Thoracic aorta (tissue), 2 donors: Measurements from ENCODE around the gene RPS6KA1. TPM values are rescaled to one million over a fixed set of nuclear protein-coding genes. Genes with fewer than 3 reads are reported as not detected.

Experiments used
- ATAC-seq: fragments of 150-250 bp; one replicate; pipeline ENCODE4 v1.8.0; 2017; ENCODE audit warnings: low read depth; ENCODE audit not compliant: insufficient number of reproducible peaks, low FRiP score
- DNase-seq: peaks from one replicate; pipeline ENCODE4 v3.0.0-alpha.2; 2020; ENCODE audit warnings: low spot score
- H3K27ac ChIP-seq, 2 donors: fragments of 200-600 bp; sonication (generic); 1 replicate in 1 of 2; 2 replicates in 1 of 2; pipeline ENCODE4 v1.5.1; 2016; ENCODE audit warnings: mild to moderate bottlenecking in 2 of 2, moderate library complexity in 2 of 2
- H3K27me3 ChIP-seq: fragments of 200-600 bp; sonication (generic); replicated peaks from 2 replicates; pipeline ENCODE4 v1.6.0; 2016; ENCODE audit warnings: mild to moderate bottlenecking; ENCODE audit not compliant: insufficient read depth
- H3K36me3 ChIP-seq: fragments of 200-600 bp; sonication (generic); one replicate; pipeline ENCODE4 v1.5.1; 2016
- H3K4me1 ChIP-seq, 2 donors: fragments of 200-600 bp; sonication (generic); 1 replicate in 1 of 2; 2 replicates in 1 of 2; pipeline versions ENCODE4 v1.5.1 to v1.6.0; 2016; ENCODE audit warnings: low read depth in 2 of 2, mild to moderate bottlenecking in 1 of 2; ENCODE audit not compliant: control insufficient read depth in 1 of 2
- H3K4me3 ChIP-seq: fragments of 200-600 bp; sonication (generic); 2 replicates; pipeline ENCODE4 v1.5.1; 2016; ENCODE audit warnings: mild to moderate bottlenecking
- H3K9me3 ChIP-seq: fragments of 200-600 bp; sonication (generic); 2 replicates; pipeline ENCODE4 v1.5.1; 2016
- total RNA-seq, 2 donors: library from RNA; depleted of rRNA; stranded (reverse); fragments of >200 nt; gene quantifications; one replicate each; pipeline versions ENCODE4 v1.1.0 to v1.2.3, GENCODE V29; 2016
- TF ChIP-seq, protein P1 (sequence below): fragments of 200-600 bp; sonication (generic); IDR thresholded peaks from one replicate; pipeline ENCODE4 v1.5.1; 2019; ENCODE audit warnings: antibody characterized with exemption

RPS6KA1 gene
- total RNA-seq, 2 donors from 2014 or later = 13.8 to 18.6 TPM

DNA sequence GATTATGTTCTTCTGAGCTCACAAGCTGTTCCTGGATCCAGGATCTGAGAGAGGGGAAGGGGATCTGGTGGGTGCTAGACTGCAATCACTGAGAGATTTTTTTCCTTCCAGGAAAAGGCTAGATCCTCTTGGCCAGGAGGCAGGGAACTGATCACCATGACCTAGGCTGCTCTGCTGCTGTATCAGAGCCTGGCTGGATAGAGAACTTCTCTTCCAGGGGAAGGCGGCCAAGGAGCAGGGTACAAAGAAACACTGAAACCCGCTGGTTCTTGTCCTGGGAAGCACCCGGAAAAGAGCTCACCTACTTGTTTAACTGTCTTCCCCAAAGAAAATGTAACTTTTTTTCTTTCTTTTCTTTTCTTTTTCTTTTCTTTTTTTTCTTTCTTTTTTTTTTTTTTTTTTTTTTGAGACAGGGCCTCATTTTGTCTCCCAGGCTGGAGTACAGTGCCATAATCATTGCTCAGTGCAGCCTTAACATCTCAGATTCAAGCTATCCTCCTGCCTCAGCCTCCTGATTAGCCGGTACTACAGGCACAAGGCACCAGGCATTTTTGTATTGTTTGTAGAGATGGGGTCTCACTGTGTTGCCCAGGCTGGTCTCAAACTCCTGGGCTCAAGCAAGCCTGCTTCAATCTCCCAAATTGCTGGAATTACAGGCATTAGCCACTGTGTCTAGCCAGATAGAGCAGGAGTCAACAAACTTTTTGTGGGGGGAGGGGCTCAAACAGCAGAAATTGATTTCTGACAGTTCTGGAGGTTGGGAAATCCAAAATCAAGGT, 12.4 kb upstream of the RPS6KA1 start:
- Histone ChIP-seq H3K27ac (no peak overlapping the region), H3K36me3 (no peaks in the 10 kb centered on the region), H3K4me3 (no peak overlapping the region), H3K4me1 (no peaks in the 10 kb centered on the region), H3K27me3 (no peaks in the 10 kb centered on the region), H3K9me3 (no peaks in the 10 kb centered on the region)
- ATAC-seq = no peak
- TF ChIP-seq, protein P1, sequence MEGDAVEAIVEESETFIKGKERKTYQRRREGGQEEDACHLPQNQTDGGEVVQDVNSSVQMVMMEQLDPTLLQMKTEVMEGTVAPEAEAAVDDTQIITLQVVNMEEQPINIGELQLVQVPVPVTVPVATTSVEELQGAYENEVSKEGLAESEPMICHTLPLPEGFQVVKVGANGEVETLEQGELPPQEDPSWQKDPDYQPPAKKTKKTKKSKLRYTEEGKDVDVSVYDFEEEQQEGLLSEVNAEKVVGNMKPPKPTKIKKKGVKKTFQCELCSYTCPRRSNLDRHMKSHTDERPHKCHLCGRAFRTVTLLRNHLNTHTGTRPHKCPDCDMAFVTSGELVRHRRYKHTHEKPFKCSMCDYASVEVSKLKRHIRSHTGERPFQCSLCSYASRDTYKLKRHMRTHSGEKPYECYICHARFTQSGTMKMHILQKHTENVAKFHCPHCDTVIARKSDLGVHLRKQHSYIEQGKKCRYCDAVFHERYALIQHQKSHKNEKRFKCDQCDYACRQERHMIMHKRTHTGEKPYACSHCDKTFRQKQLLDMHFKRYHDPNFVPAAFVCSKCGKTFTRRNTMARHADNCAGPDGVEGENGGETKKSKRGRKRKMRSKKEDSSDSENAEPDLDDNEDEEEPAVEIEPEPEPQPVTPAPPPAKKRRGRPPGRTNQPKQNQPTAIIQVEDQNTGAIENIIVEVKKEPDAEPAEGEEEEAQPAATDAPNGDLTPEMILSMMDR = no peak
- no peak for DNase-seq

DNA sequence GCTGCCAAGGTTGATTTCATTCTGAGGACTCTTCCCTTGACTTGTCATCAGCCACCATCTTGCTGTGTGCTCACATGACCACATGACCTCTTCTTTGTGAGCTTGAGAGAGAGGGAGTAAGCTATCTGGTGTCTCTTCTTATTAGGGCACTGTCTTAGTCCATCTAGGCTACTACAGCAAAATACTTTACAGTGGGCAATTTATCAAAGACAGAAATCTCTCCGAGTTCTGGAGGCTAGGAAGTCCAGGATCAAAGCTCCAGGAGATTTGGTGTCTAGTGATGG, 11.9 kb upstream of the RPS6KA1 start:
- Histone ChIP-seq H3K27me3 (no peaks in the 10 kb centered on the region), H3K4me1 (no peaks in the 10 kb centered on the region), H3K27ac (no peak overlapping the region), H3K36me3 (no peaks in the 10 kb centered on the region), H3K9me3 (no peaks in the 10 kb centered on the region), H3K4me3 (no peak overlapping the region)
- DNase-seq (no peak), ATAC-seq (no peak)
- TF ChIP-seq, protein P1 = no peak

DNA sequence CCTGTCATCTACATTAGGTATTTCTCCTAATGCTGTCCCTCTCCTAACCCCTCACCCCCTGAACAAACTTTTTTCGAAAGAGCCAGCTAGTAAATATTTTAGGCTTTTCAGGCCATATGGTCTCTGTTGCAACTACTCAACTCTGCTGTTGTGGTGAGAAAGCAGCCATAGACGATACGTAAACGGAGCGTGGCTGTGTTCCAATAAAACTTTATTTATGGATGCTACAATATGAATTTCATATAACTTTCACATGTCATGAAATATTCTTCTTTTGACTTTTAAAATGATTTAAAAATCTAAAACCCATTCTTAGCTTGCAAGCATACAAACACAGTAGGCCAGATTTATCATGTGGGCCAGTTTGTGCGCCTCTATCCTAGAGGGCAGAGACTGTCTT, 11.2 kb upstream of the RPS6KA1 start:
- ATAC-seq (no peak), DNase-seq (no peak)
- Histone ChIP-seq H3K4me3 (no peak overlapping the region), H3K36me3 (no peaks in the 10 kb centered on the region), H3K27ac (no peak overlapping the region), H3K27me3 (no peaks in the 10 kb centered on the region), H3K4me1 (no peaks in the 10 kb centered on the region), H3K9me3 (no peaks in the 10 kb centered on the region)
- TF ChIP-seq, protein P1 = no peak

DNA sequence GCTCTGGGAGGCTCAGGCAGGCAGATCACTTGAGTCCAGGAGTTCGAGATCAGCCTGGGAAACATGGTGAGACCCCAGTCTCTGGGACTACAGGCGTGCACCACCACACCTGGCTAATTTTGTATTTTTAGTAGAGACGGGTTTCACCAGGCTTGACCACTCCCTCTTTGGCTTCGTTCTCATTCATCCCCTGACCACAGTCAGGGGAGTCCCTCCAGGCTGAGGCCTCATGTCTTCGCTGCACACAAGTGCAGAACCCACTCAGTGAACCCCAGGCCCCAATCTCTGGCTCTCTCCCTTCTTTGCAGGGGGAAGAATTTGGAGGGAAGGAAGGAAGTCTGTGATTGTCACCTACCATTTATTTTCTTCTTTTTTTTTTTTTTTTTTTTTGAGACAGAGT, 9.2 kb upstream of the RPS6KA1 start:
- no peaks in the 10 kb centered on the region for H3K4me1 ChIP-seq
- ATAC-seq = no peak
- H3K4me3 ChIP-seq = no peak overlapping the region
- no peaks in the 10 kb centered on the region for H3K36me3 ChIP-seq
- TF ChIP-seq, protein P1 = no peak
- no peaks in the 10 kb centered on the region for H3K9me3 ChIP-seq
- H3K27me3 ChIP-seq = peaks cover 5% of the 10 kb centered on the region
- DNase-seq = no peak
- H3K27ac ChIP-seq = no peak overlapping the region

DNA sequence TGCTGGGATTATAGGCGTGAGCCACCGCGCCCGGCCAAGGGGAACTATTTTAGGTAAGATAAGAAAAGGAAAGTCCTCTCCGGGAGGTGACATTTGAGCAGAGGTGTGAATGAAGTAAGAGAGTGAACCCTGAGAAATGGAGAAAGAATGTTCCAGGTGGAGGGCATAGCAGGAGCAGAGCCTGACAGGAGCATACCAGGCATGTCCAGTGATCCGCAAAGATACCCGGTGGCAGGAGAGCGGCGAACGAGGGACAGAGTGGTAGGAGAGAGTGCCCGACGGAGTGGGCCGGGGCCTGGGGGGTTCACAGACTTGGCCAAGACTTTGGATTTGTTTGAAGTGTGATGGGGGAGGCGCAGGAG, 7.9 kb upstream of the RPS6KA1 start:
- Histone ChIP-seq H3K9me3 (no peaks in the 10 kb centered on the region), H3K36me3 (no peaks in the 10 kb centered on the region), H3K27ac (no peak overlapping the region), H3K4me1 (no peaks in the 10 kb centered on the region), H3K4me3 (no peak overlapping the region), H3K27me3 (peaks cover 5% of the 10 kb centered on the region)
- DNase-seq (no peak), ATAC-seq (no peak)
- TF ChIP-seq, protein P1 = no peak
